Measurements from ENCODE around the gene GALNT4. TPM values are rescaled to one million over a fixed set of nuclear protein-coding genes. Genes with fewer than 3 reads are reported as not detected.

The GALNT4 gene
- total RNA-seq, 1 experiment from 2014 or later: 4.7 TPM

DNA sequence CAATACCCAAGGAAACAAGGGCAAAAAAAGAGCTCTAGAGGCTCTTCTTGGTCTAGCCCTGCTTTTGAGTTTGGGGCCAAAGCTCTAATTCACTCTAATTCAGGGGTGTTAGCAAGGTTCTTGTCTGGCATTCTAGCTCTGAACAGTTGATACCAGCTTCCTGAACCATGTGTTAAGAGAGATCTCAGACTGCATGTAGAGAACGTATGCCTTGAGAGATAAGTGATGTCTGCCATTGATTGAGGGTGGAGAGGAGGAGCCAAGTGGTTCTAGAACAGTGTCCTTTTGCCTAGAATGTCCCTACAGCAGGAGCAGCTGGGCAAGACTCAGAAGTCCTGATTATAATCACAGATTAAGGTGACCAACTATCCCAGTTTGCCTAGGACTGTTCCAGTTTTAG, 19.4 kb upstream of the GALNT4 start:
- peak overlapping the region; percentile 21 for H3K27ac ChIP-seq
- H3K4me3 ChIP-seq: no peak overlapping the region
- H3K36me3 ChIP-seq: no peaks in the 10 kb centered on the region
- H3K9me3 ChIP-seq (replicated peaks): no peaks in the 10 kb centered on the region
- no peak for DNase-seq
- H3K4me1 ChIP-seq: peaks cover 37% of the 10 kb centered on the region
- no peaks in the 10 kb centered on the region for H3K27me3 ChIP-seq

DNA sequence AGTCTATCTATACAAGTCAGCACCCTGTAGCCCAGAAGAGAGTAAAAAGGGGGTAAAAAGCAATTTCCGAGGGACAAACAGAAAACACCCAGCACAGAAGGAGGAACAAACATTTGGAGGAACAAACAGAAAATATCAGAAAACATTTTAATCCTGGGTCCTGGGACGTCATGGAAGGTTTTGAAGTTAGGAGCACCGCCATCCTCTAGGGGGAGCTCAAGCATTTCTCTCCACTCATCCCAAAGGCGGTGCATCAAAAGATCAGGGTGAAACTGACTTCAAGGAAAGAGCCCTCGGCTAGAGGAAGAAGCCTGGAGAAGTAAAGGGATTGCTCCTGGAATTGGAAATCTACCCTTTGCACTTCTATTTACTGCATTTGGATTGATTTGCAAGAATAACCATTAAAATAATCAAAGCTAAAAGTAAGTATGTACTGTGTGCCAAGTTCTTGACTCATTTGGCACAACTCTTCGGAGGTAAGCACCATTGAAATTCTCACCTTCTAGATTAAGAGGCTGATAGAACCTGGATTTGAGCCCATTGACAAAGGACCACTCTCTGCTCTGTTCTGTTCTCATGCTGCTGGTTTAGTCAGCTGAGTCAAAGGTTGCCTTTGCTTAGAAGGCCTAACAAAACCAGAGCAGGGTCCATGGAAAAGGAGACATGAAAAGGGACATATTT, 18.5 kb upstream of the GALNT4 start:
- H3K36me3 ChIP-seq: no peaks in the 10 kb centered on the region
- peak; percentile 77 to 91 for DNase-seq
- H3K27ac ChIP-seq: no peak overlapping the region
- no peaks in the 10 kb centered on the region for H3K27me3 ChIP-seq
- no peaks in the 10 kb centered on the region for H3K9me3 ChIP-seq (replicated peaks)
- H3K4me1 ChIP-seq: peaks cover 37% of the 10 kb centered on the region
- no peak overlapping the region for H3K4me3 ChIP-seq

DNA sequence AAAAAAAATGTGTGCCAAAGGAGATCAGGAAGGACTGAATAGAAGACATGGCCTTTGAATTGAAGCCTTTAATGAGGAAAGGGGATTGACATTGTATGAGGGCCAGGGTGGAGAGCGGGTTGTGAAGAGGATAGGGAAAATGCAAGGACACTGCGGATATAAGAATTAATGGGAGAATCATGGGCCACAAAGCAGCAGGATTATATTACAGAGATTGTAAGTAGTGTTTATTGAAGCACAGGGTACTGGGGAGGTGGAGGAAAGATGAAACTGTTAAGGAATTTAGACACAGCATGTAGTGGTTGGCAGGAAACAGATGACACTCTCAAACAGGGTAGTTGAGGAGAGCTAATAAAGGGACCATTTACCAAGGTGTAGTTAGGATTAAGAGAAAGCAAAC, 17.6 kb upstream of the GALNT4 start:
- Histone ChIP-seq H3K4me1 (peaks cover 37% of the 10 kb centered on the region), H3K4me3 (no peak overlapping the region), H3K9me3 (replicated peaks) (no peaks in the 10 kb centered on the region), H3K36me3 (no peaks in the 10 kb centered on the region), H3K27me3 (no peaks in the 10 kb centered on the region), H3K27ac (no peak overlapping the region)
- peak in 1 of 2 experiments; percentile 32 for DNase-seq

DNA sequence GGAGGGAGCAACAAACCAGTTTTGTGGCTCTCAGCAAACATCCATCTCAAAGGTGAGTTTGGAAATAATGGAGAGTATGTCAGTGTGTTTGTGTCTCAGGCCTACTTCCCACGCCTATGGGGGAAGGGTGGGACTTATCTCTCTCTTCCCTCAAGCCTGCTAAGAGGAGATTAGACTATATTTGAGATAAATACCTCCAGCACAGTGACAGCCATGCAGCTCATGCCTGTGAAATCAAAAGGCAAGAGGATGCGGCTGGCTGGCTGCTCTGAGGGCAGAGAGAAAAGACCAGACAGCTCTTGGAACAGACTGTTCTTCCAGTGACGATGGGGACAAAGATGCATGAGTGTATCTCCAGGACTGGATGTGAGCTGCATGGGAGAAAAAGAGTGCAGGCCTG, 16.0 kb upstream of the GALNT4 start:
- no peak for DNase-seq
- H3K4me1 ChIP-seq: peaks cover 32% of the 10 kb centered on the region
- no peaks in the 10 kb centered on the region for H3K9me3 ChIP-seq (replicated peaks)
- H3K27ac ChIP-seq: no peak overlapping the region
- no peaks in the 10 kb centered on the region for H3K36me3 ChIP-seq
- no peaks in the 10 kb centered on the region for H3K27me3 ChIP-seq
- no peak overlapping the region for H3K4me3 ChIP-seq

DNA sequence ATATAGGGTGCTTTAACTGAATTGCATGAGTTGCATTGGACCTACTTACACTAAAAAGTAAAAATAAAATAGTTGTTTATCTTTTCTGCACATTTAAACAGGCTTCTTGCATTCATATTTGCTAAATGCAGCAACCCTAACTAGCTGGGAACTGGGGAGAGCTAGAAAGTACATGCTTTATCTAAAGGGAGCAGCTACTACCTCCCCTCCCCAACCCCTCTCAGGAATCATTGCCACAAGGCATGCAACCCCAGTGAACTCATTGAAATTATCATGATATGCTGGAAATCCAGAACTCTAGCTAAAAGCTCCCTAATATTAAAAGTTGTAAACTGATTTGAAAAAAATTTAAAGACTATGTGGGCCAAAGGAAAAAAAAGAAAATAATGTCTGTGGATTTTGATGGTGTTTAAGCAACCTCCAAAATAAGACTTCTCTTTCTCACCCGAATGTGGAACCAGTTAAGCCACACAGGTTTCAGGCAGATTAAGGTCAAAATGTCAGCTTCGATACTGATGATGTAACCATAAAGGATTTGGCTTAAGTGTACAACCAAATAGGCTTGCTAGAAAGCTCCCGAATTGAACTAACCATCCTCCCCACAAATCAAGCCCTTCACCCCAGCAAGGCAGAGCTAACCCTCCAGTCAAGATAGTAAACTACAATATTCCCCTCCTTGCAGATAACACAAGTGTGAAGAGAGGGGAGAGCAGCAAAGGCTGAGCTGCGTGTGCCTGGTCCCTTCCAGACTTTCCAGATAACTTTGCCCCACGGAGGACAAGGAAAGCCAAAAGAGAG, 15.0 kb upstream of the GALNT4 start:
- H3K4me1 ChIP-seq: peaks cover 25% of the 10 kb centered on the region
- H3K36me3 ChIP-seq: no peaks in the 10 kb centered on the region
- DNase-seq: no peak
- no peaks in the 10 kb centered on the region for H3K9me3 ChIP-seq (replicated peaks)
- no peak overlapping the region for H3K4me3 ChIP-seq
- H3K27me3 ChIP-seq: no peaks in the 10 kb centered on the region
- H3K27ac ChIP-seq: no peak overlapping the region

DNA sequence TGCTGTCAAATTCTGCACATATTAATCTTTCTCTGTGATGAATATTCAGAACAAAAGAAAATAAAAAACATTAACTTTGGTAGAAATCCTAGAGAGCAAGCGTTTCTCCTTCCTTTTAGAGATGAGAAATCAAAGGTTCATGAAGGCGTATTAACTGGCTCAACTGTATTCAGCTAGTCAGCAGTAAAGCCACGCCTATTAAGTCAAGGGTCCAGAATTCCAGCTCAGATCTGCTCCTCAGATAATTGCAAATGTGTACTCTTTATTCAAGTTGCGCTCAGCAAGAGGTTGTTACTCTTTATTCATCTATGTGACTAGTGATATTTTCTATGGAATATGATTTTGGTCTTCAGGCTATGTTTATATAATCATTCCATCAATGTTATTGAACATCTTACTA, 14.3 kb upstream of the GALNT4 start:
- Histone ChIP-seq H3K4me1 (peaks cover 20% of the 10 kb centered on the region), H3K27me3 (no peaks in the 10 kb centered on the region), H3K9me3 (replicated peaks) (no peaks in the 10 kb centered on the region), H3K36me3 (no peaks in the 10 kb centered on the region), H3K4me3 (no peak overlapping the region), H3K27ac (no peak overlapping the region)
- no peak for DNase-seq

DNA sequence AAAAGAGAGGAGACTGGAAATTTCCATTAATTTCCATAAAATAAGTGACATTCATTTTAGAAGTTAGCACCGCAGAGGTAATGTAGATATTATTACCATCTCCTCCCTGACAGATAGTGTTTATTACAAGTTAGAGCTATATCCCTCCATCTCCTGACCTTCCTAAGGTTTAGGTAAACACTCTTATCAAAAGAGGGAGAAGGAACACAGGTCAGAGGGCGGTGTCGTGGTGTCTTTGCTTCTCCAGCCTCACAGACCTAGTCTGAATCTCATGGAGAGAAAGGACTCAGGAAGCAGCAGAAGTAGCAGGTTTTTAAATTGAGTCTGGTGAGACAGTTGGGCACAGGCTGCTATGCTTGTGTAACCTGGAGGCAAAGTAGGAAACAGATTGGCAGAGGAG, 12.8 kb upstream of the GALNT4 start:
- Histone ChIP-seq H3K27me3 (no peaks in the 10 kb centered on the region), H3K4me3 (no peak overlapping the region)
- DNase-seq: no peak

DNA sequence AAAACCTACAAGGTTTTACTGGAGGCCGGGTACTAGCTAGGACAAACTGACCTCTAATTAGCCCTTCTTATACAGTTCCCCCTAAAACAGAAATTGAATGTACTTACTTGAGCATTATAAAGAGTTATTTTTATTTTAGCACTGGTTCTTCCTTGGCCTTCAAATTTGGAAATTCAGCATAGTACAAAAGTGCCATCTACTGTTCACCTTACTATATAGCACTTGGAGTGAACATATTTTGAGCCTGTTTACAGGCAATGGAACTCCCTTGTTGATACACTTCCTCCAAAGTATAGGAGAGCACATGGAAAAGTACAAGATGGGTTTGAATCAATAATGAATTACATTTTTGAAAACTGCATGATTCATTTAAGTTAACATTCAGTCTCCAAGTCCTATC, 5.1 kb upstream of the GALNT4 start:
- Histone ChIP-seq H3K27ac (no peak overlapping the region), H3K27me3 (no peaks in the 10 kb centered on the region), H3K4me3 (no peak overlapping the region), H3K9me3 (replicated peaks) (no peaks in the 10 kb centered on the region), H3K4me1 (no peaks in the 10 kb centered on the region), H3K36me3 (no peaks in the 10 kb centered on the region)
- peak in 1 of 2 experiments; percentile 64 for DNase-seq

More for the DNA sequence above, 12.8 kb upstream of the GALNT4 start:
- Histone ChIP-seq H3K36me3 (no peaks in the 10 kb centered on the region), H3K4me1 (peaks cover 5% of the 10 kb centered on the region), H3K9me3 (replicated peaks) (no peaks in the 10 kb centered on the region), H3K27ac (no peak overlapping the region)

DNA sequence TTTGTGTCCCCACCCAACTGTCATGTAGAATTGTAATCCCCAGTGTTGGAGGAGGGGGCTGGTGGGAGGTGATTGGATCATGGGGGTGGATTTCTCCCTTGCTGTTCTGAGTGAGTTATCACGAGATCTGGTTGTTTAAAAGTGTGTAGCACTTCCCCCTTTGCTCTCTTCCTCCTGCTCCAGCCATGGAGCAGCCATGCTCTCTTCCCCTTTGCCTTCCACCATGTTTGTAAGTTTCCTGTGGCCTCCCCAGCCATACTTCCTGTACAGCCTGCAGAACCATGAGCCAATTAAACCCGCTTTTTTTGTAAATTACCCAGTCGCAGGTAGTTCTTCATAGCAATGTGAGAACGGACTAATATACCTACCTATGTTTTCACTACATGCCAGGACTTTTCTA, 3.8 kb upstream of the GALNT4 start:
- no peak overlapping the region for H3K4me3 ChIP-seq
- H3K27ac ChIP-seq: no peak overlapping the region
- no peak for DNase-seq
- H3K27me3 ChIP-seq: no peaks in the 10 kb centered on the region
- H3K36me3 ChIP-seq: no peaks in the 10 kb centered on the region
- no peaks in the 10 kb centered on the region for H3K9me3 ChIP-seq (replicated peaks)
- H3K4me1 ChIP-seq: no peaks in the 10 kb centered on the region; the same call in 1 of the 2 replicates

DNA sequence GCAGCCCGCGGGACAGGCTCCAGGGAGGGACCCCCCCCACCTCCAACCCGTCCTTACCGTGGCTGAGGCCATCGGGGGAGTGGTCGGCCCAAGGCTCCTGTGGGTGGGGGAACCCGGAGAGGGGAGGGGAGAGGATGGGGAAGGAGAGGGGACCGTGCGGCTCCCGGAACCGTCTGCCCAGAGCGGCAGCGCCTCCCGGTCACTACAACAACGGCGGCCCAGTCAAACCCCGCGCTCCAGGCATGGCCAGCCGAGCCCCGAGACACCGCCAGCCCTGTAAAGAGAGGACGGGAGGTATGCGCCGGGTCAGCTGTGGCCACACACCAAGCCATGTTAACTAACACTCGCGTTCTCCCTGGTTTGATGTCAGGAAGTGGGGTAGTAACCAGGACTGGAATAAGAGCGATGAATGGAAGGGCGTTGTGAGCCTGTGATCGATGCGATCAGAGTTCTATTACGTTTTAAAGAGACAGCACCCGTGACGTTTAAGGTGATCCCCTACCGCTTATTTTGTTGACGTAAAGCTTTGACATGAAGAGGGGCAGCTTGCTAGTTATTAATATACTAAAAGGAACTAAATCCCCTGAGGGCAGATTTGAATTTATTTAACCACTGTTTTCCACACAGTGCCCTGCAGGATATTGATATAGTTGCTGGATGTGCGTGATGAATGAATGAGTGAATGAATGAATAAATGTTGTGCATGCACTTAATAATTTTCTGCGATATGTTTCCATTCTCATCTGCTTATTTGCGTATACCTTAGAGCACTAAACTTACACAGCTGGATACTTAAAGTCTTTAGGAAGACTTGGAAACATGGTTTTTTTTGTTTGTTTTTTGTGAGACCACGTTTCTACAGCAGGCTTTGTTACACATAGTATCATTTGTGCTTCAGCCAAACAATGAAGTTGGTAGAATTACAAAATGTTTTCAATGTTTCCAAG, 1.5 kb upstream of the GALNT4 start, which contains the start of gene POC1B:
Gene POC1B, minus strand, starts transcription at position 224 of the 947 bp plus-strand sequence. Its CDS starts 152 bp downstream, at position 72.
- peak within 1 kb of the TSS; percentile 93 for H3K4me3 ChIP-seq
- no peaks in the 10 kb centered on the region; the same call in 1 of the 2 replicates for H3K4me1 ChIP-seq
- H3K36me3 ChIP-seq: peaks cover 5% of the 10 kb centered on the region; the same call in 1 of the 2 replicates
- DNase-seq: peak; percentile 92 to 93
- H3K9me3 ChIP-seq (replicated peaks): no peaks in the 10 kb centered on the region
- no peaks in the 10 kb centered on the region for H3K27me3 ChIP-seq
- peak within 1 kb of the TSS; percentile 56 for H3K27ac ChIP-seq

DNA sequence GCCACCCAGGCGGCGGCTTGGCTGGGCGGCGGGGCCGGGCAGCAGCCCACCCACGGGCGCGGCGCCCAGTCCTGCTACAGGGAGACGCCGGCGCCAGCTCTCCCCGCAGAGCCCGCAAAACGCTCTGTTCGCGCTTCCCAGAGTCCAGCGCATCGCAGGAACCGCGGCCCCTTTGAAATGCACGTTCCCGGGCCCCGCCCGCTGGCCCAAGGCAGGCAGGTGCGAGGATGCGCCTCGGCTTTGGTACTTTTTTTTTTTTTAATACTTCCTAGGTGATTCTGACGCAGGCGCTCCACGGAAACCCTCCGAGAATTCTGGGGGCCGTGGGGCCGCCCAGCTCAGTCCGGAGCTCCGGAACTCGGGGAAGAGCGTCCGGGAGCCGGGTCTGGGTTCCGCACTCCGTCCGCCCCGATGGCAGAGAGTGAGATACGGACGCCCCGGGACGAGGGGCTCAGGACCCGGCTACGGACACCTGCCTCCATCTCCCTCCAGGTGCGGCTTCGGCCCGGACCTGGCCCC, 768 bp upstream of the GALNT4 start:
- Histone ChIP-seq H3K27ac (peak overlapping the region; percentile 56), H3K36me3 (peaks cover 5% of the 10 kb centered on the region; the same call in 1 of the 2 replicates), H3K4me3 (peak overlapping the region; percentile 93), H3K4me1 (no peaks in the 10 kb centered on the region; the same call in 1 of the 2 replicates), H3K9me3 (replicated peaks) (no peaks in the 10 kb centered on the region), H3K27me3 (no peaks in the 10 kb centered on the region)
- DNase-seq: no peak

DNA sequence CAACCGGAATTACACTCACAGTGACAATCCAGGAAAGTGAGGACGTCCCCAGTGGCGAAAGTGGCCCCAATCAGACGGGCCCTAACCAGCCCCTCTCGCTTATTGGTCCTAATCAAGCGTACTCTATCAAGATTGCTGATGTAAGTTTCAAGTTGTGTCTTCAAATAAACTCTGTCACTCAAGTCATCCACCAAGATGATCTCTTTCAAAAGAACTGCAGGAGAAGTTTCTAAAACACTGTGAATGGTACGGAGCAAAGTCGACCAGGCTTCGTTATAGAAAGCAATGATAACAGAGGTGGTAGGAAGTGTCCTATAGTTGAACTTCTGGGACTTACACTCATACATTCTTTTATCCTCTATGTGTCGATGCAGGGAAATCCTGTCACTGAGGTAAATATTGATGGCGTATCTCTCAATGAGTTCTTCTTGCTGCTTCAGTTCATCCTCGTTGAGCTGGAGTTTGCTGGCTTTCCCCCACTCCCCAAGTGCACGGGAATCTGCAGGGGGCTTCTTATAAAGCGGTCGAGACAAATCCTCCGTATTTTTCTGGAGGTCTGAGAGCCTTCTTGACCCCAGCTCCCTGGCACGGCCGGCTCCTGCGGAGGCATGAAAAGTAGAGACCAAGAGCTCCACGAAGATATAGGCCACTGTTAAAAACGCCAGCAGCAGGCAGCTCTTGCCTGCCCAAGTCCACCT, 604 bp downstream of the GALNT4 start:
- peak overlapping the region; percentile 56; the same call in 1 of the 2 replicates for H3K27ac ChIP-seq
- DNase-seq: no peak

DNA sequence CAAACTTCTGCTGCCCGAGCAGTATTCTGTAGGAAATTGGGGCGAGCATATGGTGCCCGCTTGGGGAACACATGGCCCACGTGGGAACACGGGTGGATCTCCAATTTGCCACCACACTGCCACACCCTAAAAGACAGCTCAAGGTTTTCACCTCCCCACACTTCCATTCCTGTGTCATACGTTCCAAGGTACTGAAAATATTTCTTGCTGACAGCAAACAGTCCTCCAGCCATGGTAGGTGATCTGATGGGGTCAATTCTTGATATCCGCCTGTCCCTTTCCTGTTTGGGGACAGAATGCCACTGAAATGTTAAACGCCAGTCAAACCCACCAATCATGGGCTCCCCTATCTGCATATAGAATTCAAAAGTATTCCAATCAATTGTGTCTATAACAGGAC, 1.2 kb downstream of the GALNT4 start:
- H3K9me3 ChIP-seq (replicated peaks): no peaks in the 10 kb centered on the region
- no peak overlapping the region for H3K4me3 ChIP-seq
- H3K27me3 ChIP-seq: no peaks in the 10 kb centered on the region
- no peak for DNase-seq
- H3K27ac ChIP-seq: no peak overlapping the region
- peaks cover 5% of the 10 kb centered on the region; the same call in 1 of the 2 replicates for H3K36me3 ChIP-seq
- H3K4me1 ChIP-seq: no peaks in the 10 kb centered on the region; the same call in 1 of the 2 replicates

More for the DNA sequence above, 604 bp downstream of the GALNT4 start:
- H3K27me3 ChIP-seq: no peaks in the 10 kb centered on the region
- peak overlapping the region; percentile 93 for H3K4me3 ChIP-seq
- peaks cover 5% of the 10 kb centered on the region; the same call in 1 of the 2 replicates for H3K36me3 ChIP-seq
- H3K4me1 ChIP-seq: no peaks in the 10 kb centered on the region; the same call in 1 of the 2 replicates
- H3K9me3 ChIP-seq (replicated peaks): no peaks in the 10 kb centered on the region
